ENCODE measurements around the gene SYNE1. TPM values are rescaled to one million over a fixed set of nuclear protein-coding genes. Genes with fewer than 3 reads are reported as not detected.

Gene SYNE1
- total RNA-seq, 1 donor from 2014 or later, result 43.8 TPM

GRCh38 chr6:152292555-152292954 lies 344.6 kb downstream of the SYNE1 start:
- H3K9me3 Mint-ChIP-seq (ENCODE audit: low read depth), result no peaks in the 10 kb centered on the region
- no peak overlapping the region for H3K4me3 Mint-ChIP-seq (ENCODE audit: low read depth)
- no peak for DNase-seq (ENCODE audit: low spot score, unreplicated experiment)
- H3K36me3 Mint-ChIP-seq (ENCODE audit: insufficient read depth), result peaks cover 6% of the 10 kb centered on the region
- H3K27ac Mint-ChIP-seq, result no peak overlapping the region
- peaks cover 21% of the 10 kb centered on the region for H3K4me1 Mint-ChIP-seq (ENCODE audit: low read depth)
- no peaks in the 10 kb centered on the region for H3K27me3 Mint-ChIP-seq
- TF ChIP-seq CTCF (IDR thresholded peaks at IDR 0.05; ENCODE audit: unreplicated experiment), result no peak

GRCh38 chr6:152290693-152291092 lies 346.5 kb downstream of the SYNE1 start:
- no peaks in the 10 kb centered on the region for H3K9me3 Mint-ChIP-seq (ENCODE audit: low read depth)
- no peaks in the 10 kb centered on the region for H3K27me3 Mint-ChIP-seq
- peaks cover 6% of the 10 kb centered on the region for H3K36me3 Mint-ChIP-seq (ENCODE audit: insufficient read depth)
- DNase-seq (ENCODE audit: low spot score, unreplicated experiment), result no peak
- H3K4me1 Mint-ChIP-seq (ENCODE audit: low read depth), result peaks cover 7% of the 10 kb centered on the region
- no peak overlapping the region for H3K4me3 Mint-ChIP-seq (ENCODE audit: low read depth)
- no peak for TF ChIP-seq CTCF (IDR thresholded peaks at IDR 0.05; ENCODE audit: unreplicated experiment)
- H3K27ac Mint-ChIP-seq, result no peak overlapping the region

- H3K27ac Mint-ChIP-seq, result peak overlapping the region; percentile 85
- H3K4me3 Mint-ChIP-seq (ENCODE audit: low read depth), result peak overlapping the region; percentile 2
- DNase-seq (ENCODE audit: low spot score, unreplicated experiment), result peak; percentile 14
- no peaks in the 10 kb centered on the region for H3K9me3 Mint-ChIP-seq (ENCODE audit: low read depth)
- no peaks in the 10 kb centered on the region for H3K27me3 Mint-ChIP-seq
- H3K4me1 Mint-ChIP-seq (ENCODE audit: low read depth), result peaks cover 11% of the 10 kb centered on the region
- TF ChIP-seq CTCF (IDR thresholded peaks at IDR 0.05; ENCODE audit: unreplicated experiment), result no peak
- H3K36me3 Mint-ChIP-seq (ENCODE audit: insufficient read depth), result peaks cover 12% of the 10 kb centered on the region
These were observed 359.3 kb downstream of the SYNE1 start for GRCh38 chr6:152277826-152278329.

GRCh38 chr6:152273638-152274037 lies 363.5 kb downstream of the SYNE1 start:
- Mint-ChIP-seq H3K36me3 (ENCODE audit: insufficient read depth) (peaks cover 5% of the 10 kb centered on the region), H3K9me3 (ENCODE audit: low read depth) (no peaks in the 10 kb centered on the region), H3K27ac (no peak overlapping the region), H3K4me3 (ENCODE audit: low read depth) (no peak overlapping the region), H3K4me1 (ENCODE audit: low read depth) (peaks cover 16% of the 10 kb centered on the region), H3K27me3 (no peaks in the 10 kb centered on the region)
- TF ChIP-seq CTCF (IDR thresholded peaks at IDR 0.05; ENCODE audit: unreplicated experiment), result peak; percentile 24
- no peak for DNase-seq (ENCODE audit: low spot score, unreplicated experiment)

- Mint-ChIP-seq H3K4me1 (ENCODE audit: low read depth) (peaks cover 14% of the 10 kb centered on the region), H3K9me3 (ENCODE audit: low read depth) (no peaks in the 10 kb centered on the region), H3K4me3 (ENCODE audit: low read depth) (no peak overlapping the region), H3K27me3 (no peaks in the 10 kb centered on the region), H3K27ac (no peak overlapping the region), H3K36me3 (ENCODE audit: insufficient read depth) (peaks cover 4% of the 10 kb centered on the region)
- DNase-seq (ENCODE audit: low spot score, unreplicated experiment), result no peak
- no peak for TF ChIP-seq CTCF (IDR thresholded peaks at IDR 0.05; ENCODE audit: unreplicated experiment)
These were observed 364.2 kb downstream of the SYNE1 start for GRCh38 chr6:152273002-152273401.
